Measurements from ENCODE around the gene NDUFA11.
"Not testable (repeated sequence)": the region's sequence is repeated elsewhere in the genome, so short reads cannot be mapped to it uniquely, and the experiment has no call there.

NDUFA11 gene

GRCh38 chr19:5884065-5884811 is 19.4 kb downstream of the NDUFA11 start:
- DNase-seq, result not testable (repeated sequence)

DNA sequence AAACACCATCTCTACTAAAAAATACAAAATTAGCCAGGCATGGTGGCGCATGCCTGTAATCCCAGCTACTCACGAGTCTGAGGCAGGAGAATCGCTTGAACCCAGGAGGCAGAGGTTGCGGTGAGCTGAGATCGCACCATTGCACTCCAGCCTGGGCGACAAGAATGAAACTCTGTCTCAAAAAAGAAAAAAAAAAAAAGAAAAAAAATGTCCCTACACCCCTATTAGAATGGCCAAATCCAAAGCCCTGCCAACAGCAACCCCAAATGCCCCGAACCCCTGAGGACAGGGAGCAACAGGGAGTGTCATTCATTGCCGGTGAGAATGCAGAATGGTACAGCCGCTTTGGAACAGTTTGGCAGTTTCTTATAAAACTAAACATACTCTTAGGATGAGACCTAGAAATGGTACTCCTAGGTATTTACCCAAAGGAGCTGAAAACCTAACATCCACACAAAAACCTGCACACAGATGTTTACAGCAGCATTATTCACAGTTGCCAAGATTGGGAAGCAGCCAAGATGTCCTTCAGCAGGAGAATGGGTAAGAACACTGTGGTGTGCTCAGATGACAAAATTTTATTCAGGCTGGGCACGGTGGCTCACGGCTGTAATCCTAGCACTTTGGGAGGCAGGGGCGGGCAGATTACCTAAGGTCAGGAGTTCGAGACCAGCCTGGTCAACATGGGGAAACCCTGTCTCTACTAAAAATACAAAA is 20.3 kb downstream of the NDUFA11 start:
- DNase-seq, result not testable (repeated sequence)

DNA sequence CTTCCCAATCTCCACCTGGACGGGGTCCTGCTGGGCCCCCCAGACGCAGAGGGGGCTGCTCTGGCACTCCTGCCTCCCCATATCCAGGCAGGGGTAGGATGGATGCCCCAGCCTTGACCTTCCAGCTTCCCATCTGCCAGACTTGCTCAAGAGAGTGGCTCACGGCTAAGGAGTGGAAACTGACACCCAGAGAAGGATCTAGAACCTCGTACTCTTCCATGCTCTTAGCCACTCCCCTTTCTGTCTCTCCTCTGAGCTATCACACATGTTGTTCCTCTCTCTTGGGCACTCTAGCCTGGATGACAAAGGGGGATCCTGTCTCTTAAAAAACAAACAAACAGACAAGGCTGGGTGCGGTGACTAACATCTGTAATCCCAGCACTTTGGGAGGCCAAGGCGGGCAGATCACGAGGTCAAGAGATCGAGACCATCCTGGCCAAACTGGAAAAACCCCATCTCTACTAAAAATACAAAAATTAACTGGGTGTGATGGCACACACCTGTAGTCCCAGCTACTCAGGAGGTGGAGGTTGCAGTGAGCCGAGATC is 21.1 kb downstream of the NDUFA11 start:
- DNase-seq, result no peak

DNA sequence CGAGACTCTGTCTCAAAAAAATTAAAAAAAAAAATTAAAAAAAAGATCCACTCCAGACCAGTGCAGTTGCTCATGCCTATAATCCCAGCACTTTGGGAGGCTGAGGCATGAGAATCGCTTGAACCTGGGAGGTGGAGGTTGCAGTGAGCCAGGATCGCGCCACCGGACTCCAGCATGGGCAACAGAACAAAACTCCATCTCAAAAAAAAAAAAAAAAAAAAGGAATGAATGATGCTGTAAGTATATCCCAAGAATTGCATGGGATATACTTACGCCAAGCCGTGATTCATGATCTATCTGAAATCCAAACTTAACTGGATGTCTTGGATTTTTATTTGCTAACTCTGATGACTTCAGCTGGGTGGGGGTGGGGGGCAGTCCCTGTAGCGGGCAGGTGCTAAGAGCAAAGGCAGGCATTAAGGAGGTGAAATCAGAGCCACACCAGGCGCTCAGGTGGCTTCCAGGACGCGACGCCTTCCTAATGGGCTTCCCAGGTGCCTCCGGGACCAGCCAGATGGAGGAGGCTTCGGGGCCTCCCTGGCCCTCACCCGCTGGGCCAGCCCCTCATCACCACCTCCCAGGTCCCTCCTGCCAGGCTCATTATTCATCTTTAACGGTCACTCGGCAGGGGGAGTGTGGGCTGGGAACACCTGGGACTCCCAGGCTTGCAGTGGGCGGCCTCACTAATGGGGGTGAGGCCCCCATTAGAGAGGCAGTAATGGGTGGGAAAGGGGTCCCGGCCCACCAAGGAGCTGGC is 21.9 kb downstream of the NDUFA11 start:
- DNase-seq, result no peak

GRCh38 chr19:5880604-5881078 is 22.9 kb downstream of the NDUFA11 start:
- DNase-seq, result no peak

DNA sequence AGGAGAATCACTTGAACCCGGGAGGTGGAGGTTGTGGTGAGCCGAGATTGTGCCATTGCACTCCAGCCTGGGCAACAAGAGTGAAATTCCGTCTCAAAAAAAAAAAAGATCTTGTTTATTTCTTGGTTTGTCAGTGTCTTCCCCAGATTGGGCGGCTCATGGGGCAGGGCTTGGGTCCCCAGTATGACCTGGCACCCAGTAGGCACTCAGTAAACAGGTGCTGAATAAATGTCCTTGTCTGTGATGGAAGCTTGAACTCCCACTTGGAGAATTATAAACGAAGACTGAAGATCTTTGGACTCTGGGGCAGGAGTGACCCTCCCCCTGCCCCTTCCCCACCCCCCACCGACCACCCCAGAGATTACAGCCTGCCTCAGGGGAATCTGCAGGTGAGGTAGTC is 23.4 kb downstream of the NDUFA11 start:
- no peak for DNase-seq

GRCh38 chr19:5877882-5878281 is 25.7 kb downstream of the NDUFA11 start:
- DNase-seq, result no peak

DNA sequence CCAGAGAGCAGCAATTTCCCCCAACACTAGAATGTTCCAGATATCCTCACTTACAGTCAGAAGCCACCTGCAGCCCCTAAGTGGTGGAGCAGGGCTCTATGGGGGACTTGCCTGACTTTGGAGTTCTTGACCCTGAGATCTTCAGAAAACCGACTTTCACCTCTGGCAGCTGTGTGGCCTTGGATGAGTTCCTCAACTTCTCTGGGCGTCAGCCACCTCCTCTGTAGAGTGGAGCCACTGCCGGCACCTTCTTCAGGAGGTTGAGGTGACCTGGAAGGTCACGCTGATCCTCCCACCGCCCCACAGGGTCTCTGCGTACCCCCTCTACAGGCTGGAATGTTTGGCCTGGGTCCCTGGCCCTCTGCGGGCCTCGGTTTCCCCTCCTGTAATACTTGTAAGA is 26.2 kb downstream of the NDUFA11 start:
- DNase-seq, result no peak

DNA sequence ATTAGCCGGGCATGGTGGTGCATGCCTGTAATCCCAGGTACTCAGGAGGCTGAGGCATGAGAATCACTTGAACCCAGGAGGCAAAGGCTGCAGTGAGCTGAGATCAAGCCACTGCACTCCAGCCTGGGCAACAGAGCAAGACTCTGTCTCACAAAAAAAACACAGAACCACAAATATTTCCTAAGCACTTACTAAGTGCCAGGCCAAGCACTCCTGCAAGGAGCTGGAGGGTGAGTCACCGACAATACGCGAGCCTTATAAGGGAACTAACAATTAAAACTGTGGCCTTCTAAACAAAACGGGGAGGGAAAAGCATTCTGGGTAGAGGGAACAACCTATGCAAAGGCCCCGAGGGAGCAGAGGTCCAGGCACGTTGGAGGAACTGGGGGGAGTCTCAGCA is 29.1 kb downstream of the NDUFA11 start:
- not testable (repeated sequence) for DNase-seq

DNA sequence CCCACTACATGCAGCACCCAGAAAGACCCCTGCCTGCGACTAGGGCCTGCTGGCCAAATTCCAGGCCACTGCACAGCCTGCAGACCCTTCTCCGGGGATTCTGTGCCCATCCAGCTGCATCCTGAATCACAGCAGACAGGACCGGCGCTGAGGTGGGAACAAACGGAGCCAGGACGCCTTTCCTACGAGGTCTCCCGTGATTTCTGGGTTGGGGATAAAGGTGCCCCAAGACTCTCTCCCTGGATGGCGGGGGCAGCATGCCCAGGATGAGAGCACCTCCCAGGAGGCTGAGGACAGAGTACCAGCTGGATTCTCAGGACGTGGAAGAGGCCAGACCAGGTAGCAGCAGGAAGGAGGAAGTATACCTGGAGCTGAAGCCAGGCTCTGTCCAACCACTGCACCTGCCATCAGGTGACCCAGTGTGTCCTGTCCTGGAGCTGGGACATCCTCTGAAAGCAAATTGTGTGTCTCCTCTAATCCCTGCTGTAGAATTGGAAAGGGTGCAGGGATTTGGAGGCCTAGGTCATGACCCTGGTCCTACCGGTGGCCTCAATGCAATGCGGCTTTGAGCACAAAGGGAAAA is 29.9 kb downstream of the NDUFA11 start:
- DNase-seq, result no peak

DNA sequence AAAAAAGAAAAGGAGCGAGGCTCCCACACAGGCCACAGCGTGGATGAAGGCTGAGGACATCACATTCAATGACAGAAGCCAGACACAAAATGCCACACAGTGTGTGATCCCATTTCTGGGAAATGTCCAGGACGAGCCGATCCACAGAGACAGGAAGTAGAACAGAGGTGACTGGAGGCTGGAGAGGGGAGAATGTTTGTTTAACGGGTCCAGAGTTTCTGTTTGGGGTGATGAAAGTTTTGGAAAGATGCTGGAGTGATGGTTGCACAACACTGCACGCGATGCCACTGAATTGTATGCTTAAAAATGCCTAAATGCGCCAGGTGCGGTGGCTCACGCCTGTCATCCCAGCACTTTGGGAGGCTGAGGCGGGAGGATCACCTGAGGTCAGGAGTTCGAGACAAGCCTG is 32.6 kb downstream of the NDUFA11 start:
- no peak for DNase-seq

DNA sequence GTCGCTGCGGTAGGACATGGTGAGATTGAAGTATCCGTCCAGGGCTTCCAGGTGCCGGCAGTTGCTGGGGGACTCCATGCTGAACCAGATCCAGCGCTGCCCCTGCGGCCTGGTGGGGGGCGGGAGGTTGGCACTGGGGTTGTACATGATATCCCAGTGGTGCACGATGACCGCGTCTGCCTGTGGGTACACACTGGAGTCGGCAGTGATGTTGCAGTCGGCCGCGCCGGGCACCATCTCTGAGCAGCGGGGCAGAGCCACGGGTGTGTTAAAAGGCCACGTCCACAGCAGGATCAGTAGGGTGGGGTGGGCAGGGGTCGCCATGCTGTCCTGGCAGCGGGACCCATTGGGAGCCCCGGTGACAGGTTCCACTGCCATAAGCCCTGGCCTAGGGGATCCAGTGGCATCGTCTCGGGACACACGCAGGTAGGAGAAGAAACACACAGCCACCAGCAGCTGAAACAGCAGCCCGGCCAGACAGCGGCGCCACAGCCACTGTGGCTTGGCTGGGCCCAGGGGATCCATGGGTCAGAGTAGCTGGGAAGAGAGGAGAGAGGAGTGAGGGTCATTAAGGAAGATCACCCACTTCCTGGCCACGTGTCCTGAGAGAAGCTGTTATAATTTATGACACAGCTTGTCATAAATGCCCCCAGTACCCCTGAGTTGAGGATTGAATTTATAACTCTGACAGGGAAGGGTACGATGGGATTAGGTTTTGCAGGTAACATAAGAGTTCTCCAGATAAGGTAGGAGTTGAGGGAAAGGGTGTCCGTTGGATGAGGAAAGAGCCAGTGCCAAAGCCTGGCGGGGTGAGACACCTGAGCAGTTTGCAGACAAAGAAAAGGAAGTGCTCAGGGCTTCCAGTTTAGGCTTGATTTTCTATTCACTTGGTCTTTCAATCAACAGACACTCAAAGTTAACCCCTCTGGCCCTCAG is 36.1 kb downstream of the NDUFA11 start:
- no peak for DNase-seq

DNA sequence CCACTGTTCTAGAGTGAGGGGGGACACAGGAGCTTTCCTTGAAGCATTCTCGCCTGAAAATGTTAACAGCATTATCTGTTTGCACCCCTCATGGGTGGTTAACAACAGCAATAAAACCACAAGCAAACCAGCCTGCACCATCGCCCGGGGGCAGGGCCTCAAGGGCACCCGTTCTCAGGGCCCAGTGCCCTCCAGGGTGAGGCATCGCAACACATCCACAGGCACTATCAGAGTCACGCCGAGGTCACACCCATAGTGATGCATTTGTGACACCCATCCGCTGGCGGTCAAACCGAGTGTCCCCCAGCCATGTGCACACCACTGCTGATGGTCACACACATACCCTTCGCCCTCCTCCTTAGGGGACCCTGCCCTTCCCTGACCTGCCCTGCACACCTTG is 37.8 kb downstream of the NDUFA11 start:
- DNase-seq, result no peak

DNA sequence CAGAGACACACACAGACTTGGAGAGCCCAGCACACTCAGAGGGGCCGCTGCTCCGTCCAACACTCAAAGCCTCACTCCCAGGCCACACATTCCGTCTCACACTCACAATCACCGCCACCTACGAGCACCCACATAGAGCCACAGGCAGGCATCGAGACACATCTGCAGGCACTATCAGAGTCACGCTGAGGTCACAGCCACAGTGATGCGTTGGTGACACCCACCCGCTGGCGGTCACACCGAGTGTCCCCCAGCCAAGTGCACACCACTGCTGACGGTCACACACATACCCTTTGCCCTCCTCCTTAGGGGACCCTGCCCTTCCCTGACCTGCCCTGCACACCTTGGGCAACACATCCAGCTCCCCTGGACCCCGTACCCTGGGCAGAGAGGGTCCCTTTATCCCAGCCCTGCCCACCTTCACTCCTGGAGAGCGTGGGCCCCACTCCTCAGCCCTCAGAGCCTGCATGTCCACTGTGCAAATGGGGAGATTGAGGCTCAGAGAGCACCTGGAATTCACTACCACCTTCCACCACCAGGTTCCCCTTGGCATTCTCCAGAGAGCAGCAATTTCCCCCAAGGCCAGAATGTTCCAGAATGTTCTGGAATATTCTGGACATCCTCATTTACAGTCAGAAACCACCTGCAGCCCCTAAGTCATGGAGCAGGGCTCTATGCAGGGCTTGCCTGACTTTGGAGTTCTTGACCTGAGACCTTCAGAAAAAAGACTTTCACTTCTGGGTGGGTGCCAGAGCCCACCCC is 38.7 kb downstream of the NDUFA11 start:
- no peak for DNase-seq

DNA sequence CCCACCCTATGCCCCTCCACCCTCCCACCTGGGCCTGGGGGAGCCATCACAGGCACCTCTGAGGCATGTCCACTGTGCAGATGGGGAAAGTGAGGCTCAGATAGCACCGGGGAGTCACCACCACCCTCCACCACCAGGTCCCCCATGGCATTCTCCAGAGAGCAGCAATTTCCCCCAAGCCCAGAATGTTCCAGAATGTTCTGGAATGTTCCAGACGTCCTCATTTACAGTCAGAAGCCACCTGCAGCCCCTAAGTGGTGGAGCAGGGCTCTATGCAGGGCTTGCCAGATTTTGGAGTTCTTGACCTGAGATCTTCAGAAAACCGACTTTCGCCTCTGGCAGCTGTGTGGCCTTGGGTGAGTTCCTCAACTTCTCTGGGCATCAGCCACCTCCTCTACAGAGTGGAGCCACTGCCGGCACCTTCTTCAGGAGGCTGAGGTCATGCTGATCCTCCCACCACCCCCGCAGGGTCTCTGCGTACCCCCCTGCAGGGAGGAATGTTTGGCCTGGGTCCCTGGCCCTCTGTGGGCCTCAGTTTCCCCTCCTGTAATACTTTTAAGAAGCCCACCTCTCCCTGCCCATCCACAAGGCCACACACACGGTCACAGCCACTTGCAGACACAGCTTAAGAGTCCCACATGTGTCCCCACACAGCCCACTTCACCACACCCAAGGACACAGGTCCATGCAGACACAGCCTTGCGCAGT is 39.4 kb downstream of the NDUFA11 start:
- no peak for DNase-seq

- DNase-seq, result no peak
Observed at GRCh38 chr19:5863030-5863665, 40.4 kb downstream of the NDUFA11 start.

DNA sequence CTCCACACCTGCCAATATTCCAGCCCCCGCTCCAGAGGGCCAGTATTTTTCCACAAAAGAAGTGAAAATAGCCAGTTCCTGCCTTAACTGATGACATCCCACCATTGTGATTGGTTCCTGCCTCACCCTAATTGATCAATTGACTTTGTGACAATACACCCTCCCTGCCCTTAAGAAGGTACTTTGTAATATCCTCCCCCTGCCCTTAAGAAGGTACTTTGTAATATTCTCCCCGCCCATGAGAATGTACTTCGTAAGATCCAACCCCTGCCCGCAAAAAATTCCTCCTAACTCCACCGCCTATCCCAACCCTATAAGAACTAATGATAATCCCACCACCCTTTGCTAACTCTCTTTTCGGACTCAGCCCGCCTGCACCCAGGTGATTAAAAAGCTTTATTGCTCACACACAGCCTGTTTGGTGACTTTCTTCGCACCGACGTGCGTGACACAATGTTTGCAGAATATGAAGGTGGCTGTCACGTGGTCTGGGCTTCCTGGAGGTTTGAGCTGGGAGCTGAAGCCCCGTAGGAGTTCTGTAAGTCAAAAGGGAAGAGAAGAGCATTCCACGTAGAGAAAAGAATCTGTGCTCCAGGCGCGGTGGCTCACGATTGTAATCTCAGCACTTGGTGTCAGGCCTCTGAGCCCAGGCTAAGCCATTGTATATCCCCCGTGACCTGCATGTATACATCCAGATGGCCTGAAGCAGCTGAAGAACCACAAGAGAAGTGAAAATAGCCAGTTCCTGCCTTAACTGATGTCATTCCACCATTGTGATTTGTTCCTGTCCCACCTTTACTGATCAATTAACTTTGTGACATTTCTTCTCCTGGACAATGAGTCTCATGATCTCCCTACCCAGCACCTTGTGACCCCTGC is 46.1 kb downstream of the NDUFA11 start:
- no peak for DNase-seq

DNA sequence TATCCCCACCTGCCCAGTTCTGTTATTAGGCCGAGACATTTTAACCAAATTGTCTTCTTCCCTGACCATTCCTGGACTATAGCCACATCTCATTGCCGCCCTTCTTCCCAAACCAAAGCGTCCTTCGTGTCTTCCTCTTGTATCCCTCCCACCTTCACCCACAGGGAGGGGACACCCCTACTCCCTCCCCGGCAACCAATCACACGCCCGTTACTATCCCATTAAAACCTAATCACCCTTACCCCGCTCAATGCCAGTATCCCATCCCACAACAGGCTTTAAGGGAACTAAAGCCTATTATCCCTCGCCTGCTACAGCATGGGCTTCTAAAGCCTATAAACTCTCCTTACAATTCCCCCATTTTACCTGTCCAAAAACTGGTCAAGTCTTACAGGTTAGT is 48.4 kb downstream of the NDUFA11 start:
- DNase-seq, result not testable (repeated sequence)

- DNase-seq, result not testable (repeated sequence)
Observed at GRCh38 chr19:5854121-5854520, 49.5 kb downstream of the NDUFA11 start.
